Mammary epithelial cell (primary cell): ENCODE results near the gene RGPD6.
"Not testable (repeated sequence)": the region's sequence is repeated elsewhere in the genome, so short reads cannot be mapped to it uniquely, and the experiment has no call there.

Source experiments
- EZH2 ChIP-seq: IDR thresholded peaks from 2 replicates; pipeline ENCODE4 v1.6.1; 2012; ENCODE audit warnings: low read length, inconsistent platforms, borderline replicate concordance
- TF ChIP-seq, protein P1 (sequence below), 2 donors: IDR thresholded peaks in 1 of 2; conservative IDR thresholded peaks in 1 of 2; 2 replicates each; pipeline ENCODE4 v1.5.1; 2011 to 2012; ENCODE audit warnings: inconsistent platforms in 2 of 2, low read length in 2 of 2, mild to moderate bottlenecking in 2 of 2, control low read depth in 1 of 2, low read depth in 1 of 2; ENCODE audit not compliant: insufficient read depth in 1 of 2; ENCODE audit errors: extremely low read depth in 1 of 2

GRCh38 chr2:110474898-110475297, 102.1 kb downstream of the RGPD6 start:
- not testable (repeated sequence) for TF ChIP-seq EZH2
- TF ChIP-seq, protein P1, sequence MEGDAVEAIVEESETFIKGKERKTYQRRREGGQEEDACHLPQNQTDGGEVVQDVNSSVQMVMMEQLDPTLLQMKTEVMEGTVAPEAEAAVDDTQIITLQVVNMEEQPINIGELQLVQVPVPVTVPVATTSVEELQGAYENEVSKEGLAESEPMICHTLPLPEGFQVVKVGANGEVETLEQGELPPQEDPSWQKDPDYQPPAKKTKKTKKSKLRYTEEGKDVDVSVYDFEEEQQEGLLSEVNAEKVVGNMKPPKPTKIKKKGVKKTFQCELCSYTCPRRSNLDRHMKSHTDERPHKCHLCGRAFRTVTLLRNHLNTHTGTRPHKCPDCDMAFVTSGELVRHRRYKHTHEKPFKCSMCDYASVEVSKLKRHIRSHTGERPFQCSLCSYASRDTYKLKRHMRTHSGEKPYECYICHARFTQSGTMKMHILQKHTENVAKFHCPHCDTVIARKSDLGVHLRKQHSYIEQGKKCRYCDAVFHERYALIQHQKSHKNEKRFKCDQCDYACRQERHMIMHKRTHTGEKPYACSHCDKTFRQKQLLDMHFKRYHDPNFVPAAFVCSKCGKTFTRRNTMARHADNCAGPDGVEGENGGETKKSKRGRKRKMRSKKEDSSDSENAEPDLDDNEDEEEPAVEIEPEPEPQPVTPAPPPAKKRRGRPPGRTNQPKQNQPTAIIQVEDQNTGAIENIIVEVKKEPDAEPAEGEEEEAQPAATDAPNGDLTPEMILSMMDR (conservative IDR thresholded peaks at IDR 0.05 in 1 of 2, IDR thresholded peaks at IDR 0.05 in 1 of 2; ENCODE audit: extremely low read depth in 1 of 2, insufficient read depth in 1 of 2, low read depth in 1 of 2, low read length in 2 of 2), result not testable (repeated sequence)
